NB4 (cell line): ENCODE measurements around the gene NLRP14.

Source experiments
- MYC ChIP-seq: IDR thresholded peaks from 2 replicates; pipeline ENCODE4 v1.6.1; 2011; ENCODE audit warnings: low read depth, low read length
- POLR2A ChIP-seq: IDR thresholded peaks from 2 replicates; pipeline ENCODE4 v1.6.1; 2011; ENCODE audit warnings: mild to moderate bottlenecking; ENCODE audit not compliant: insufficient read length; ENCODE audit errors: extremely low read depth
- TF ChIP-seq, protein P1 (sequence below): IDR thresholded peaks from one replicate; pipeline ENCODE4 v1.5.1; 2012; ENCODE audit warnings: low read depth, low read length

DNA sequence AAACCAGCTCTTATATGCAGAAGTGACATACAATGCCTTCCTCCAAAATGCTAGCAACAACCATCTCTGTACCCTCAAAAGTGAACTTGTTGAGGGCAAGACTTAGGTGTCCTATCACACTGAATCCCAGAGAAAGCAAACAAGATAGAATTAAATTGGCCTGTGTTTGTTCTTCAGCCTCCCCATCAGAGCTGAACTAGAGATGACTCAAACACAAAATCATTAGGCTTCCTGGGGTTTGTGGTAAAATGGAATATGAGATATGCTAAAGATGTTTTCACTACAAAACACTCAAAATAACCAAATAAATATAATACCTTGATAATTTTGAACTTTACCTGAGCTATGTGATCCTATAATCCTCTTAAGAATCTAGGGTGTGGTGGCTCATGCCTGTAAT lies 31.8 kb upstream of the NLRP14 start:
- TF ChIP-seq, protein P1, sequence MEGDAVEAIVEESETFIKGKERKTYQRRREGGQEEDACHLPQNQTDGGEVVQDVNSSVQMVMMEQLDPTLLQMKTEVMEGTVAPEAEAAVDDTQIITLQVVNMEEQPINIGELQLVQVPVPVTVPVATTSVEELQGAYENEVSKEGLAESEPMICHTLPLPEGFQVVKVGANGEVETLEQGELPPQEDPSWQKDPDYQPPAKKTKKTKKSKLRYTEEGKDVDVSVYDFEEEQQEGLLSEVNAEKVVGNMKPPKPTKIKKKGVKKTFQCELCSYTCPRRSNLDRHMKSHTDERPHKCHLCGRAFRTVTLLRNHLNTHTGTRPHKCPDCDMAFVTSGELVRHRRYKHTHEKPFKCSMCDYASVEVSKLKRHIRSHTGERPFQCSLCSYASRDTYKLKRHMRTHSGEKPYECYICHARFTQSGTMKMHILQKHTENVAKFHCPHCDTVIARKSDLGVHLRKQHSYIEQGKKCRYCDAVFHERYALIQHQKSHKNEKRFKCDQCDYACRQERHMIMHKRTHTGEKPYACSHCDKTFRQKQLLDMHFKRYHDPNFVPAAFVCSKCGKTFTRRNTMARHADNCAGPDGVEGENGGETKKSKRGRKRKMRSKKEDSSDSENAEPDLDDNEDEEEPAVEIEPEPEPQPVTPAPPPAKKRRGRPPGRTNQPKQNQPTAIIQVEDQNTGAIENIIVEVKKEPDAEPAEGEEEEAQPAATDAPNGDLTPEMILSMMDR, result no peak
- TF ChIP-seq POLR2A, result no peak
- no peak for TF ChIP-seq MYC
